CD4-positive, alpha-beta T cell (primary cell): ENCODE data around the gene MED25. TPM values are rescaled to one million over a fixed set of nuclear protein-coding genes. Genes with fewer than 3 reads are reported as not detected.

Experiments
- ATAC-seq: fragments of 200-7000 bp; cut with Tn5 transposase; one replicate; pipeline ENCODE4 v1.10.0; 2022; ENCODE audit warnings: mild to moderate bottlenecking; ENCODE audit not compliant: poor library complexity
- CTCF ChIA-PET: fragments of 350-600 bp; sonication (Branson Sonifier 250); formaldehyde crosslinking; loops from one replicate; lab custom pipeline; 2021; ENCODE audit warnings: antibody characterized with exemption, inconsistent platforms; lab: Charles Lee
- POLR2A ChIA-PET: fragments of 350-600 bp; sonication (Branson Sonifier 250); formaldehyde crosslinking; loops from one replicate; lab custom pipeline; 2021; ENCODE audit warnings: antibody characterized with exemption, inconsistent platforms; lab: Charles Lee
- DNase-seq, 14 experiments: peaks; one replicate each; pipeline ENCODE4 v3.0.0-alpha.2; 2013 to 2020; ENCODE audit warnings: mixed read lengths in 2 of 14
- H3K27ac ChIP-seq, 2 donors: one replicate each; pipeline versions ENCODE4 v1.5.1 to v1.7.0; 2013; ENCODE audit warnings: low read length in 2 of 2, low read depth in 1 of 2, mild to moderate bottlenecking in 1 of 2
- H3K27me3 ChIP-seq, 2 experiments: 1 replicate in 1 of 2; 2 replicates in 1 of 2; pipeline versions ENCODE4 v1.6.1 to v1.7.0; 2013; ENCODE audit warnings: low read length in 2 of 2, control low read depth in 1 of 2, mild to moderate bottlenecking in 1 of 2, moderate library complexity in 1 of 2; ENCODE audit not compliant: insufficient read depth in 2 of 2, control insufficient read depth in 1 of 2
- H3K36me3 ChIP-seq: one replicate; pipeline ENCODE4 v1.6.1; 2013; ENCODE audit warnings: low read length, control low read depth; ENCODE audit not compliant: insufficient read depth
- H3K4me1 ChIP-seq: one replicate; pipeline ENCODE4 v1.6.1; 2013; ENCODE audit warnings: low read length, control low read depth; ENCODE audit not compliant: insufficient read depth
- H3K4me3 ChIP-seq: one replicate; pipeline ENCODE4 v1.5.1; 2013; ENCODE audit warnings: mild to moderate bottlenecking, low read length, moderate library complexity
- H3K9me3 ChIP-seq, 2 experiments: 1 replicate in 1 of 2; 2 replicates in 1 of 2; pipeline versions ENCODE4 v1.6.1 to v1.7.0; 2013; ENCODE audit warnings: low read length in 2 of 2, mild to moderate bottlenecking in 2 of 2, control low read depth in 1 of 2, moderate library complexity in 1 of 2; ENCODE audit not compliant: control insufficient read depth in 1 of 2, insufficient read depth in 1 of 2
- H3K27ac Mint-ChIP-seq: one replicate; pipeline ENCODE4 v1.8.0; 2020; ENCODE audit warnings: mixed read lengths
- H3K27me3 Mint-ChIP-seq: one replicate; pipeline ENCODE4 v1.8.0; 2021; ENCODE audit warnings: mixed read lengths
- H3K36me3 Mint-ChIP-seq: one replicate; pipeline ENCODE4 v1.8.0; 2021; ENCODE audit warnings: low read depth, mixed read lengths
- H3K4me1 Mint-ChIP-seq: one replicate; pipeline ENCODE4 v1.8.0; 2021; ENCODE audit warnings: low read depth, mixed read lengths
- H3K4me3 Mint-ChIP-seq: one replicate; pipeline ENCODE4 v1.8.0; 2020; ENCODE audit warnings: mild to moderate bottlenecking, mixed read lengths
- H3K9me3 Mint-ChIP-seq: one replicate; pipeline ENCODE4 v1.8.0; 2020; ENCODE audit warnings: mixed read lengths
- intact Hi-C, 2 experiments: fragments of 100-400 bp; cut with DNase I in 1 of 2; cut with micrococcal nuclease in 1 of 2; formaldehyde crosslinking; loops; one replicate each; pipeline versions ENCODE4 v1.15.1 to v1.9.0; 2023 to 2025; cut with DNase I, micrococcal nuclease
- total RNA-seq, 174 experiments: library from RNA in 2 of 174; stranded (reverse) in 2 of 174; gene quantifications; one replicate each; pipeline ENCODE4 v1.2.3 and lab custom pipeline; 2021 to 2026
- TF ChIP-seq, protein P1 (sequence below): fragments of 200-600 bp; IDR thresholded peaks from one replicate; pipeline ENCODE4 v1.8.0; 2022; ENCODE audit warnings: antibody characterized with exemption, mild to moderate bottlenecking

The MED25 gene
- total RNA-seq, 2 experiments from 2014 or later, result 67.2 to 67.8 TPM

DNA sequence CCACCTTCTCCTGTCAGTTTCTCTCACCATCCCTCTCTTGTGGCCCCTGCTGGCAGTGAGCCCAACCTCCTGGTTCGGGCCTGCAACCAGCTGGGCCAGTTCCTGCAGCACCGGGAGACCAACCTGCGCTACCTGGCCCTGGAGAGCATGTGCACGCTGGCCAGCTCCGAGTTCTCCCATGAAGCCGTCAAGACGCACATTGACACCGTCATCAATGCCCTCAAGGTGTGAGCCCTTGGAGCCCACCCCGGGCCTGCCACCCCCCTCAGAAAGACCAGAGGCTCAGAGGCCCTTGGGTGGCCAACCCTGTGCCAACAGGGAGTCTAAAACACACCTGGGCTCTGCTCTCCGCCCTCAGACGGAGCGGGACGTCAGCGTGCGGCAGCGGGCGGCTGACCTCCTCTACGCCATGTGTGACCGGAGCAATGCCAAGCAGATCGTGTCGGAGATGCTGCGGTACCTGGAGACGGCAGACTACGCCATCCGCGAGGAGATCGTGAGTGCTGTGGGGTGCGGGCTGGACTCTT, 18.8 kb upstream of the MED25 start:
- intact Hi-C loops, result no loop called here
- no peaks in the 10 kb centered on the region for H3K4me1 Mint-ChIP-seq
- TF ChIP-seq, protein P1, sequence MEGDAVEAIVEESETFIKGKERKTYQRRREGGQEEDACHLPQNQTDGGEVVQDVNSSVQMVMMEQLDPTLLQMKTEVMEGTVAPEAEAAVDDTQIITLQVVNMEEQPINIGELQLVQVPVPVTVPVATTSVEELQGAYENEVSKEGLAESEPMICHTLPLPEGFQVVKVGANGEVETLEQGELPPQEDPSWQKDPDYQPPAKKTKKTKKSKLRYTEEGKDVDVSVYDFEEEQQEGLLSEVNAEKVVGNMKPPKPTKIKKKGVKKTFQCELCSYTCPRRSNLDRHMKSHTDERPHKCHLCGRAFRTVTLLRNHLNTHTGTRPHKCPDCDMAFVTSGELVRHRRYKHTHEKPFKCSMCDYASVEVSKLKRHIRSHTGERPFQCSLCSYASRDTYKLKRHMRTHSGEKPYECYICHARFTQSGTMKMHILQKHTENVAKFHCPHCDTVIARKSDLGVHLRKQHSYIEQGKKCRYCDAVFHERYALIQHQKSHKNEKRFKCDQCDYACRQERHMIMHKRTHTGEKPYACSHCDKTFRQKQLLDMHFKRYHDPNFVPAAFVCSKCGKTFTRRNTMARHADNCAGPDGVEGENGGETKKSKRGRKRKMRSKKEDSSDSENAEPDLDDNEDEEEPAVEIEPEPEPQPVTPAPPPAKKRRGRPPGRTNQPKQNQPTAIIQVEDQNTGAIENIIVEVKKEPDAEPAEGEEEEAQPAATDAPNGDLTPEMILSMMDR, result no peak
- H3K27ac Mint-ChIP-seq, result no peak overlapping the region
- H3K27me3 Mint-ChIP-seq, result no peaks in the 10 kb centered on the region
- peaks cover 81% of the 10 kb centered on the region for H3K36me3 Mint-ChIP-seq
- Histone ChIP-seq H3K27me3 (no peaks in the 10 kb centered on the region), H3K36me3 (peaks cover 72% of the 10 kb centered on the region), H3K4me1 (no peaks in the 10 kb centered on the region), H3K9me3 (no peaks in the 10 kb centered on the region), H3K4me3 (no peak overlapping the region), H3K27ac (no peak overlapping the region)
- DNase-seq, result no peak
- no peak for ATAC-seq
- ChIA-PET POLR2A (no interaction called here), CTCF (no interaction called here)
- no peaks in the 10 kb centered on the region for H3K9me3 Mint-ChIP-seq
- no peak overlapping the region for H3K4me3 Mint-ChIP-seq

DNA sequence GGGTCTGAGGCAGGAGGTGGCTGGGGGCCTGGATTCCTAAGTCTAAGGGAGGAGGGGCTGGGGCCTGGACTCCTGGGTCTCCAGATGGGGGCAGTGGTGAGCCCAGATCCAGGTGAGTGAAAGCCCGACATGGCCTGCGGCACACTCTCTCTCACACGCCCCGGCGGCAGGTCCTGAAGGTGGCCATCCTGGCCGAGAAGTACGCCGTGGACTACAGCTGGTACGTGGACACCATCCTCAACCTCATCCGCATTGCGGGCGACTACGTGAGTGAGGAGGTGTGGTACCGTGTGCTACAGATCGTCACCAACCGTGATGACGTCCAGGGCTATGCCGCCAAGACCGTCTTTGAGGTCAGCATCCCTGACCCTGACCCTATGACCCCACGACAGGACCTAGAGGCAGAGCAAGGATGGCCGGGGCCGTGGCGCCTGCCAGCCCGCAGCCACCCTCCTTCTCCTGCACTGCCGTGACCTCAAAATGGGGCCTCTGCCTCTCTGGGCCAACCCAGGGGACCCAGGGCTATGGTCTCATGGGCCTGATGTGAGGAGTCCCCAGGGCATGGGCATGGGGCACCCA, 18.2 kb upstream of the MED25 start:
- Mint-ChIP-seq H3K27me3 (no peaks in the 10 kb centered on the region), H3K27ac (no peak overlapping the region), H3K9me3 (no peaks in the 10 kb centered on the region), H3K36me3 (peaks cover 77% of the 10 kb centered on the region), H3K4me3 (no peak overlapping the region), H3K4me1 (no peaks in the 10 kb centered on the region)
- TF ChIP-seq, protein P1, result no peak
- ATAC-seq (peak; percentile 44), DNase-seq (peak in 5 of 14 experiments; percentile 16 to 53 (median 42))
- CTCF ChIA-PET, result no interaction called here
- H3K4me3 ChIP-seq, result no peak overlapping the region
- intact Hi-C loops, result no loop called here
- POLR2A ChIA-PET, result no interaction called here
- no peak overlapping the region for H3K27ac ChIP-seq
- no peaks in the 10 kb centered on the region for H3K9me3 ChIP-seq
- no peaks in the 10 kb centered on the region for H3K4me1 ChIP-seq
- H3K36me3 ChIP-seq, result peaks cover 72% of the 10 kb centered on the region
- no peaks in the 10 kb centered on the region for H3K27me3 ChIP-seq

DNA sequence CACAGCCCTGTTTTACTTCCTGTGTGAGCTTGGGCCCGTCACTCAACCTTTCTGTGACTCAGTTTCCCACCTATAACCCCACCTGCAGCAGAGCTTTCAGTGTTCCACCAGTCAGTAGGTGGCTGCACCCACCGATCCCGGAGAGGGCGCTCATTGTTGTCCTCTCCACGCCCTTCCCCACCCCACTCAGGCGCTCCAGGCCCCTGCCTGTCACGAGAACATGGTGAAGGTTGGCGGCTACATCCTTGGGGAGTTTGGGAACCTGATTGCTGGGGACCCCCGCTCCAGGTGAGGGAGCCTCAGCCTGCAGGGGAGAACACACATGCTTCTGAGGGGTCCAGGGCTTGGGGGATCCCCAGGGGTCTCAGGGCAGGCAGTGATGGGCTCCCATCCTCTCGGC, 17.3 kb upstream of the MED25 start:
- Mint-ChIP-seq H3K36me3 (peaks cover 68% of the 10 kb centered on the region), H3K4me1 (no peaks in the 10 kb centered on the region), H3K9me3 (no peaks in the 10 kb centered on the region), H3K27ac (no peak overlapping the region), H3K27me3 (no peaks in the 10 kb centered on the region), H3K4me3 (no peak overlapping the region)
- Histone ChIP-seq H3K36me3 (peaks cover 66% of the 10 kb centered on the region), H3K27ac (no peak overlapping the region), H3K27me3 (no peaks in the 10 kb centered on the region), H3K9me3 (no peaks in the 10 kb centered on the region), H3K4me1 (no peaks in the 10 kb centered on the region), H3K4me3 (no peak overlapping the region)
- ChIA-PET CTCF (no interaction called here), POLR2A (no interaction called here)
- DNase-seq (peak in 1 of 14 experiments; percentile 14), ATAC-seq (no peak)
- TF ChIP-seq, protein P1, result no peak
- intact Hi-C loops, result no loop called here
